A673 (cell line): ENCODE data around the gene FAM98B. TPM values are rescaled to one million over a fixed set of nuclear protein-coding genes. Genes with fewer than 3 reads are reported as not detected.

ENCODE experiments used
- BruUV-seq: library from RNA; stranded (reverse); fragments of 400-500 nt; replicated peaks from 2 replicates; lab custom pipeline; 2021; lab: Mats Ljungman, UMichigan
- CTCF ChIA-PET: fragments of 300-600 bp; sonication (Branson Sonifier 250); formaldehyde crosslinking; loops from one replicate; lab custom pipeline; 2022; ENCODE audit warnings: antibody characterized with exemption; lab: Charles Lee
- POLR2A ChIA-PET: fragments of 300-600 bp; sonication (Branson Sonifier 250); formaldehyde crosslinking; loops from one replicate; lab custom pipeline; 2022; ENCODE audit warnings: antibody characterized with exemption; ENCODE audit not compliant: low non-redundant PET; lab: Charles Lee
- DNase-seq: peaks from one replicate; pipeline ENCODE4 v3.0.0-alpha.2; 2015; ENCODE audit warnings: low spot score
- H3K27ac ChIP-seq: fragments of 200-600 bp; sonication (generic); 2 replicates; pipeline ENCODE4 v1.5.1; 2016; ENCODE audit warnings: mixed run types, low read depth, mild to moderate bottlenecking, mixed read lengths, antibody characterized with exemption, low read length; ENCODE audit not compliant: poor library complexity, severe bottlenecking
- H3K27me3 ChIP-seq: fragments of 200-600 bp; sonication (generic); replicated peaks from 2 replicates; pipeline ENCODE4 v1.6.1; 2017; ENCODE audit warnings: mixed run types, low read depth, mild to moderate bottlenecking, mixed read lengths, antibody characterized with exemption, low read length; ENCODE audit not compliant: insufficient read depth, poor library complexity
- H3K36me3 ChIP-seq: fragments of 200-600 bp; sonication (generic); 2 replicates; pipeline ENCODE4 v1.6.1; 2016; ENCODE audit warnings: mixed run types, mild to moderate bottlenecking, mixed read lengths, antibody characterized with exemption, low read length; ENCODE audit not compliant: insufficient read depth, poor library complexity, severe bottlenecking
- H3K4me1 ChIP-seq: fragments of 200-600 bp; sonication (generic); 2 replicates; pipeline ENCODE4 v1.6.1; 2017; ENCODE audit warnings: mixed run types, mild to moderate bottlenecking, mixed read lengths, antibody characterized with exemption, low read length; ENCODE audit not compliant: insufficient read depth, poor library complexity, severe bottlenecking
- H3K4me3 ChIP-seq: fragments of 200-600 bp; sonication (generic); 2 replicates; pipeline ENCODE4 v1.5.1; 2016; ENCODE audit warnings: low read depth, mixed run types, mild to moderate bottlenecking, mixed read lengths, low read length; ENCODE audit not compliant: poor library complexity, severe bottlenecking
- H3K9me3 ChIP-seq: fragments of 200-600 bp; sonication (generic); 2 replicates; pipeline ENCODE4 v1.6.1; 2016; ENCODE audit warnings: mixed run types, low read depth, mild to moderate bottlenecking, mixed read lengths, antibody characterized with exemption, low read length; ENCODE audit not compliant: poor library complexity, severe bottlenecking
- CTCF ChIP-seq: fragments of 300-800, 200-600 bp; sonication (generic); conservative IDR thresholded peaks from 2 replicates; pipeline ENCODE4 v1.5.1; 2017; ENCODE audit warnings: low read depth, mild to moderate bottlenecking, antibody characterized with exemption, low read length, moderate library complexity, mixed read lengths
- EZH2 ChIP-seq: fragments of 200-600 bp; sonication (generic); IDR thresholded peaks from 2 replicates; pipeline ENCODE4 v1.6.1; 2017; ENCODE audit warnings: borderline replicate concordance, low read depth, mild to moderate bottlenecking, mixed read lengths, antibody characterized with exemption, low read length; ENCODE audit not compliant: poor library complexity, severe bottlenecking
- intact Hi-C: fragments of 100-400 bp; cut with micrococcal nuclease; formaldehyde crosslinking; loops from one replicate; pipeline ENCODE4 v1.10.0; 2022; ENCODE audit not compliant: unreplicated experiment
- total RNA-seq: library from RNA; stranded (reverse); gene quantifications from 2 replicates; pipeline ENCODE4 v1.2.3, GENCODE V29; 2021

Gene FAM98B
- total RNA-seq, 1 experiment from 2014 or later: 45.0 TPM

DNA sequence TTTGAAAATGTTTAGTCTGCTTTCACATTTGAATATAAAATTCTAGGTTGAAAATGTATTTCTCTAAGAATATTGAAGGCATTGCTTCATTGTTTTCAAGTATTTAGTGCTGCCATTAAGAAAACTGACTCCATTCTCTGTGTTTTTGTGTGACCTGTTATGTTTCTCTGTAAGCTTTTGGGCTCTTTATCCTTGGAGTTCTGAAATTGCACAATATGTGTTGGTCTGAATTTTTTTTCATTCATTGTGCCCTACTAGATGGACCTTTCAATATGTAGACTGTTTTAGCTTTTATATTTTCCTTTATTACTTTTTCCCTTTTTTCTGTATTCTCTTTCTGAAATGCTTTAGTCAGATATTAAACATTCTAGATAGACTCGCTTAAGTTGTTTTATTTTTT, 22.2 kb downstream of the FAM98B start:
- H3K4me1 ChIP-seq: no peaks in the 10 kb centered on the region
- H3K9me3 ChIP-seq: no peaks in the 10 kb centered on the region
- no peak for DNase-seq
- ChIA-PET POLR2A (no interaction called here), CTCF (no interaction called here)
- BruUV-seq: no TSS peak
- no peaks in the 10 kb centered on the region for H3K27me3 ChIP-seq
- TF ChIP-seq EZH2 (no peak), CTCF (no peak)
- peaks cover 32% of the 10 kb centered on the region for H3K36me3 ChIP-seq
- H3K27ac ChIP-seq: no peak overlapping the region
- no peak overlapping the region for H3K4me3 ChIP-seq
- intact Hi-C loops: loop anchor here (10.0 kb wide), 1 partner anchor 209 kb away; no protein-coding TSS in a partner anchor

- no peak overlapping the region for H3K27ac ChIP-seq
- DNase-seq: no peak
- intact Hi-C loops: loop anchor here (10.0 kb wide), 1 partner anchor 207 kb away; no protein-coding TSS in a partner anchor
- ChIA-PET CTCF (no interaction called here), POLR2A (interaction anchor here (0.7 kb wide), 1 partner anchor 195 kb away, joined by 3 read pairs; no protein-coding TSS in a partner anchor)
- H3K36me3 ChIP-seq: peaks cover 34% of the 10 kb centered on the region
- H3K27me3 ChIP-seq: no peaks in the 10 kb centered on the region
- no peak overlapping the region for H3K4me3 ChIP-seq
- H3K9me3 ChIP-seq: no peaks in the 10 kb centered on the region
- BruUV-seq: no TSS peak
- no peaks in the 10 kb centered on the region for H3K4me1 ChIP-seq
- TF ChIP-seq EZH2 (no peak), CTCF (no peak)
Measured at GRCh38 chr15:38477637-38478036, 23.7 kb downstream of the FAM98B start.

- CTCF ChIA-PET: no interaction called here
- Histone ChIP-seq H3K4me3 (no peak overlapping the region), H3K27me3 (no peaks in the 10 kb centered on the region), H3K4me1 (no peaks in the 10 kb centered on the region), H3K36me3 (peaks cover 28% of the 10 kb centered on the region), H3K27ac (no peak overlapping the region), H3K9me3 (no peaks in the 10 kb centered on the region)
- TF ChIP-seq CTCF (no peak), EZH2 (no peak)
- intact Hi-C loops: loop anchor here (10.0 kb wide), 1 partner anchor 206 kb away; no protein-coding TSS in a partner anchor
- no TSS peak for BruUV-seq
- POLR2A ChIA-PET: no interaction called here
- DNase-seq: no peak
Measured at GRCh38 chr15:38479266-38479665, 25.3 kb downstream of the FAM98B start.
